ENCODE measurements around the gene MED7. TPM values are rescaled to one million over a fixed set of nuclear protein-coding genes. Genes with fewer than 3 reads are reported as not detected.

The MED7 gene
- total and polyA plus RNA-seq, 9 of the 15 experiments (the other 6 are each of a cell fraction or from before 2014, with no cell fraction given): 4.5 to 38.7 (median 12.2) TPM

DNA sequence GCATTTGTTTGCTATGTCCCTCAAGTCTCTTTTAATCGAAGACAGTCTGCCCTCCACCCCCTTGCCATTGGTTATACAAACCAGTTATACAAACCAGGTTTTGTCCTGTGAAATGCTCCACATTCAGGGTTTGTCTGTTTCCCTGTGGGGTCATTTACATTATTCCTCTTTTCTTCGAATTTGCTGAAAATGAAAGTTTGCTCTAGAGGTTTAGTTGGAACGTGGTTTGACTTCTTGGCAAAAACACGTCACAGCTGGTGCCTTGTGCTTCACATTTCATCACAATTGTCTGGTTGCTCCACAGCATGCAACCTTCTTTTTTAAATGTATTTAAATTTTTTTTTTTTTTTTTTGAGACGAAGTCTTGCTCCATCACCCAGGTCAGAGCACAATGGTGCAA is 29.7 kb downstream of the MED7 start:
- no peak for ATAC-seq
- Histone ChIP-seq H3K27ac (ENCODE audit: extremely low read depth, low read depth, low read length) (no peak overlapping the region), H3K4me3 (no peak overlapping the region), H3K79me2 (ENCODE audit: control insufficient read depth, insufficient read depth, low read length) (no peaks in the 10 kb centered on the region), H3K36me3 (ENCODE audit: control insufficient read depth, insufficient read depth, low read length) (no peaks in the 10 kb centered on the region), H3K9me3 (replicated peaks; ENCODE audit: control insufficient read depth, insufficient read depth, low read depth, low read length) (no peaks in the 10 kb centered on the region), H3K27me3 (ENCODE audit: control insufficient read depth in 2 of 2, insufficient read depth in 2 of 2, low read length in 2 of 2) (peaks cover 4 to 6% of the 10 kb centered on the region in 2 experiments; a peak in 1 of 5 replicates), H2AFZ (ENCODE audit: low read depth, low read length) (no peak overlapping the region), H3K9ac (ENCODE audit: insufficient read depth in 1 of 2, low read depth in 2 of 2, low read length in 2 of 2) (no peak overlapping the region), H4K20me1 (replicated peaks; ENCODE audit: control insufficient read depth, insufficient read depth, low read length) (no peaks in the 10 kb centered on the region), H3K9me1 (ENCODE audit: control insufficient read depth, insufficient read depth, low read length) (no peaks in the 10 kb centered on the region), H3K4me1 (replicated peaks in 1 of 2; ENCODE audit: control insufficient read depth in 2 of 2, insufficient read depth in 2 of 2, low read length in 2 of 2) (no peaks in the 10 kb centered on the region), H3K4me2 (ENCODE audit: insufficient read depth, low read length) (no peak overlapping the region)
- ChIA-PET CTCF (ENCODE audit: low intra/inter-chr PET ratio) (no interaction called here), POLR2A (no interaction called here)
- in situ Hi-C loops (cut with MboI): no loop called here
- no peak for FAIRE-seq
- no peak for DNase-seq (ENCODE audit: extremely low read depth in 1 of 4, low spot score in 3 of 4)
- 1% methylated on average over 5 of the region's 5 CpGs for WGBS (ENCODE audit: insufficient coverage, low coverage, missing lambda C conversion rate)
- intact Hi-C loops (cut with micrococcal nuclease): no loop called here
- BruUV-seq (replicated peaks): no TSS peak
- TF ChIP-seq, protein P1, sequence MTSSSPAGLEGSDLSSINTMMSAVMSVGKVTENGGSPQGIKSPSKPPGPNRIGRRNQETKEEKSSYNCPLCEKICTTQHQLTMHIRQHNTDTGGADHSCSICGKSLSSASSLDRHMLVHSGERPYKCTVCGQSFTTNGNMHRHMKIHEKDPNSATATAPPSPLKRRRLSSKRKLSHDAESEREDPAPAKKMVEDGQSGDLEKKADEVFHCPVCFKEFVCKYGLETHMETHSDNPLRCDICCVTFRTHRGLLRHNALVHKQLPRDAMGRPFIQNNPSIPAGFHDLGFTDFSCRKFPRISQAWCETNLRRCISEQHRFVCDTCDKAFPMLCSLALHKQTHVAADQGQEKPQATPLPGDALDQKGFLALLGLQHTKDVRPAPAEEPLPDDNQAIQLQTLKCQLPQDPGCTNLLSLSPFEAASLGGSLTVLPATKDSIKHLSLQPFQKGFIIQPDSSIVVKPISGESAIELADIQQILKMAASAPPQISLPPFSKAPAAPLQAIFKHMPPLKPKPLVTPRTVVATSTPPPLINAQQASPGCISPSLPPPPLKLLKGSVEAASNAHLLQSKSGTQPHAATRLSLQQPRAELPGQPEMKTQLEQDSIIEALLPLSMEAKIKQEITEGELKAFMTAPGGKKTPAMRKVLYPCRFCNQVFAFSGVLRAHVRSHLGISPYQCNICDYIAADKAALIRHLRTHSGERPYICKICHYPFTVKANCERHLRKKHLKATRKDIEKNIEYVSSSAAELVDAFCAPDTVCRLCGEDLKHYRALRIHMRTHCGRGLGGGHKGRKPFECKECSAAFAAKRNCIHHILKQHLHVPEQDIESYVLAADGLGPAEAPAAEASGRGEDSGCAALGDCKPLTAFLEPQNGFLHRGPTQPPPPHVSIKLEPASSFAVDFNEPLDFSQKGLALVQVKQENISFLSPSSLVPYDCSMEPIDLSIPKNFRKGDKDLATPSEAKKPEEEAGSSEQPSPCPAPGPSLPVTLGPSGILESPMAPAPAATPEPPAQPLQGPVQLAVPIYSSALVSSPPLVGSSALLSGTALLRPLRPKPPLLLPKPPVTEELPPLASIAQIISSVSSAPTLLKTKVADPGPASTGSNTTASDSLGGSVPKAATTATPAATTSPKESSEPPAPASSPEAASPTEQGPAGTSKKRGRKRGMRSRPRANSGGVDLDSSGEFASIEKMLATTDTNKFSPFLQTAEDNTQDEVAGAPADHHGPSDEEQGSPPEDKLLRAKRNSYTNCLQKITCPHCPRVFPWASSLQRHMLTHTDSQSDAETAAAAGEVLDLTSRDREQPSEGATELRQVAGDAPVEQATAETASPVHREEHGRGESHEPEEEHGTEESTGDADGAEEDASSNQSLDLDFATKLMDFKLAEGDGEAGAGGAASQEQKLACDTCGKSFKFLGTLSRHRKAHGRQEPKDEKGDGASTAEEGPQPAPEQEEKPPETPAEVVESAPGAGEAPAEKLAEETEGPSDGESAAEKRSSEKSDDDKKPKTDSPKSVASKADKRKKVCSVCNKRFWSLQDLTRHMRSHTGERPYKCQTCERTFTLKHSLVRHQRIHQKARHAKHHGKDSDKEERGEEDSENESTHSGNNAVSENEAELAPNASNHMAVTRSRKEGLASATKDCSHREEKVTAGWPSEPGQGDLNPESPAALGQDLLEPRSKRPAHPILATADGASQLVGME (CRISPR knock-in tag; IDR thresholded peaks at IDR 0.05): no peak
- no peak for TF ChIP-seq SIX5 (IDR thresholded peaks at IDR 0.05; ENCODE audit: borderline replicate concordance in 1 of 2, insufficient read depth in 1 of 2, low read depth in 1 of 2, low read length in 2 of 2)
- no peak for TF ChIP-seq ZNF780A (CRISPR knock-in tag; IDR thresholded peaks at IDR 0.05)
- TF ChIP-seq, protein P2, sequence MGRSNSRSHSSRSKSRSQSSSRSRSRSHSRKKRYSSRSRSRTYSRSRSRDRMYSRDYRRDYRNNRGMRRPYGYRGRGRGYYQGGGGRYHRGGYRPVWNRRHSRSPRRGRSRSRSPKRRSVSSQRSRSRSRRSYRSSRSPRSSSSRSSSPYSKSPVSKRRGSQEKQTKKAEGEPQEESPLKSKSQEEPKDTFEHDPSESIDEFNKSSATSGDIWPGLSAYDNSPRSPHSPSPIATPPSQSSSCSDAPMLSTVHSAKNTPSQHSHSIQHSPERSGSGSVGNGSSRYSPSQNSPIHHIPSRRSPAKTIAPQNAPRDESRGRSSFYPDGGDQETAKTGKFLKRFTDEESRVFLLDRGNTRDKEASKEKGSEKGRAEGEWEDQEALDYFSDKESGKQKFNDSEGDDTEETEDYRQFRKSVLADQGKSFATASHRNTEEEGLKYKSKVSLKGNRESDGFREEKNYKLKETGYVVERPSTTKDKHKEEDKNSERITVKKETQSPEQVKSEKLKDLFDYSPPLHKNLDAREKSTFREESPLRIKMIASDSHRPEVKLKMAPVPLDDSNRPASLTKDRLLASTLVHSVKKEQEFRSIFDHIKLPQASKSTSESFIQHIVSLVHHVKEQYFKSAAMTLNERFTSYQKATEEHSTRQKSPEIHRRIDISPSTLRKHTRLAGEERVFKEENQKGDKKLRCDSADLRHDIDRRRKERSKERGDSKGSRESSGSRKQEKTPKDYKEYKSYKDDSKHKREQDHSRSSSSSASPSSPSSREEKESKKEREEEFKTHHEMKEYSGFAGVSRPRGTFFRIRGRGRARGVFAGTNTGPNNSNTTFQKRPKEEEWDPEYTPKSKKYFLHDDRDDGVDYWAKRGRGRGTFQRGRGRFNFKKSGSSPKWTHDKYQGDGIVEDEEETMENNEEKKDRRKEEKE (IDR thresholded peaks at IDR 0.05; ENCODE audit: borderline replicate concordance in 1 of 2, control insufficient read depth in 1 of 2, low read depth in 2 of 2, low read length in 1 of 2): no peak
- TF ChIP-seq ZC3H8 (IDR thresholded peaks at IDR 0.05): no peak
- TF ChIP-seq, protein P3, sequence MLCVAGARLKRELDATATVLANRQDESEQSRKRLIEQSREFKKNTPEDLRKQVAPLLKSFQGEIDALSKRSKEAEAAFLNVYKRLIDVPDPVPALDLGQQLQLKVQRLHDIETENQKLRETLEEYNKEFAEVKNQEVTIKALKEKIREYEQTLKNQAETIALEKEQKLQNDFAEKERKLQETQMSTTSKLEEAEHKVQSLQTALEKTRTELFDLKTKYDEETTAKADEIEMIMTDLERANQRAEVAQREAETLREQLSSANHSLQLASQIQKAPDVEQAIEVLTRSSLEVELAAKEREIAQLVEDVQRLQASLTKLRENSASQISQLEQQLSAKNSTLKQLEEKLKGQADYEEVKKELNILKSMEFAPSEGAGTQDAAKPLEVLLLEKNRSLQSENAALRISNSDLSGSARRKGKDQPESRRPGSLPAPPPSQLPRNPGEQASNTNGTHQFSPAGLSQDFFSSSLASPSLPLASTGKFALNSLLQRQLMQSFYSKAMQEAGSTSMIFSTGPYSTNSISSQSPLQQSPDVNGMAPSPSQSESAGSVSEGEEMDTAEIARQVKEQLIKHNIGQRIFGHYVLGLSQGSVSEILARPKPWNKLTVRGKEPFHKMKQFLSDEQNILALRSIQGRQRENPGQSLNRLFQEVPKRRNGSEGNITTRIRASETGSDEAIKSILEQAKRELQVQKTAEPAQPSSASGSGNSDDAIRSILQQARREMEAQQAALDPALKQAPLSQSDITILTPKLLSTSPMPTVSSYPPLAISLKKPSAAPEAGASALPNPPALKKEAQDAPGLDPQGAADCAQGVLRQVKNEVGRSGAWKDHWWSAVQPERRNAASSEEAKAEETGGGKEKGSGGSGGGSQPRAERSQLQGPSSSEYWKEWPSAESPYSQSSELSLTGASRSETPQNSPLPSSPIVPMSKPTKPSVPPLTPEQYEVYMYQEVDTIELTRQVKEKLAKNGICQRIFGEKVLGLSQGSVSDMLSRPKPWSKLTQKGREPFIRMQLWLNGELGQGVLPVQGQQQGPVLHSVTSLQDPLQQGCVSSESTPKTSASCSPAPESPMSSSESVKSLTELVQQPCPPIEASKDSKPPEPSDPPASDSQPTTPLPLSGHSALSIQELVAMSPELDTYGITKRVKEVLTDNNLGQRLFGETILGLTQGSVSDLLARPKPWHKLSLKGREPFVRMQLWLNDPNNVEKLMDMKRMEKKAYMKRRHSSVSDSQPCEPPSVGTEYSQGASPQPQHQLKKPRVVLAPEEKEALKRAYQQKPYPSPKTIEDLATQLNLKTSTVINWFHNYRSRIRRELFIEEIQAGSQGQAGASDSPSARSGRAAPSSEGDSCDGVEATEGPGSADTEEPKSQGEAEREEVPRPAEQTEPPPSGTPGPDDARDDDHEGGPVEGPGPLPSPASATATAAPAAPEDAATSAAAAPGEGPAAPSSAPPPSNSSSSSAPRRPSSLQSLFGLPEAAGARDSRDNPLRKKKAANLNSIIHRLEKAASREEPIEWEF (CRISPR knock-in tag; IDR thresholded peaks at IDR 0.05): no peak
- TF ChIP-seq FOXM1 (IDR thresholded peaks at IDR 0.05; ENCODE audit: low read depth): no peak
- TF ChIP-seq FOXM1 (CRISPR knock-in tag; IDR thresholded peaks at IDR 0.05; ENCODE audit: low read depth): no peak
